NT2/D1 (cell line): ENCODE data around the gene BACE1.

ENCODE experiments used
- SUZ12 ChIP-seq: IDR thresholded peaks from 2 replicates; pipeline ENCODE4 v1.6.1; 2011; ENCODE audit not compliant: insufficient read length, insufficient read depth; ENCODE audit errors: extremely low read depth
- YY1 ChIP-seq: IDR thresholded peaks from 2 replicates; pipeline ENCODE4 v1.6.1; 2011; ENCODE audit not compliant: insufficient read length, insufficient read depth
- ZNF274 ChIP-seq: IDR thresholded peaks from 2 replicates; pipeline ENCODE4 v1.6.1; 2011; ENCODE audit warnings: mild to moderate bottlenecking, low read depth, low read length

- no peak for TF ChIP-seq YY1
- TF ChIP-seq SUZ12, result no peak
- TF ChIP-seq ZNF274, result no peak
Observed at GRCh38 chr11:117255966-117256365, 60.1 kb downstream of the BACE1 start.
